DMS153 treated with DMSO at 0.1 percent for 48 hours (cell line): ENCODE results near the gene MSANTD1.
"Not testable (repeated sequence)": the region's sequence is repeated elsewhere in the genome, so short reads cannot be mapped to it uniquely, and the experiment has no call there.

Experiments used
- DNase-seq: peaks from one replicate; lab custom pipeline; 2025; ENCODE audit not compliant: unreplicated experiment; lab: John Stamatoyannopoulos, UW

The MSANTD1 gene

GRCh38 chr4:3287972-3288570, 39.1 kb downstream of the MSANTD1 start:
- no peak for DNase-seq

GRCh38 chr4:3288571-3289094, 39.7 kb downstream of the MSANTD1 start:
- DNase-seq: no peak

- no peak for DNase-seq
These were observed 41.5 kb downstream of the MSANTD1 start for GRCh38 chr4:3290476-3290875.

GRCh38 chr4:3290889-3291321, 41.9 kb downstream of the MSANTD1 start:
- no peak for DNase-seq

DNA sequence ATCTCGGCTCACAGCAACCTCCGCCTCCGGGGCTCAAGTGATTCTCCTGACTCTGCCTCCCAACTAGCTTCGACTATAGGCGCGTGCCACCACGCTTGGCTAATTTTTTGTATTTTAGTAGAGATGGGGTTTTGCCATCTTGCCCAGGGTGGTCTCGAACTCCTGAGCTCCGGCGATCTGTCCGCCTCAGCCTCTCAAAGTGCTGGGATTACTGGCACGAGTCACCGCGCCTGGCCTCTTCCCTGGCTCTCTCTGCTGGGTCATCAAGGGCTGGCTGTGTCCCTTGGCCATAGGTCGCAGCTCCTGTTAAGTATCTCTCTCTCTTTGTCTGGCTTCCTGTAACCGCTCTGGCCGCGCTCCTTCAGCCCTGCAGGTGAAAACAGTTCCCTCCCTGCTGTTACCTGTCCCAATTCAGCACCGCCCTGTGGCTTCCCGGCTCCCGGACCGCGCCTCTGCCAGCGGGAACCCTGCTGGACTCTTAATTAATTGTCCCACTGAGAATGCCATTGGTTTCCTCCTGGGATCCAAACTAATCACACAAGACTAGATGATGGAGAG, 42.5 kb downstream of the MSANTD1 start:
- DNase-seq: peak; percentile 72

DNA sequence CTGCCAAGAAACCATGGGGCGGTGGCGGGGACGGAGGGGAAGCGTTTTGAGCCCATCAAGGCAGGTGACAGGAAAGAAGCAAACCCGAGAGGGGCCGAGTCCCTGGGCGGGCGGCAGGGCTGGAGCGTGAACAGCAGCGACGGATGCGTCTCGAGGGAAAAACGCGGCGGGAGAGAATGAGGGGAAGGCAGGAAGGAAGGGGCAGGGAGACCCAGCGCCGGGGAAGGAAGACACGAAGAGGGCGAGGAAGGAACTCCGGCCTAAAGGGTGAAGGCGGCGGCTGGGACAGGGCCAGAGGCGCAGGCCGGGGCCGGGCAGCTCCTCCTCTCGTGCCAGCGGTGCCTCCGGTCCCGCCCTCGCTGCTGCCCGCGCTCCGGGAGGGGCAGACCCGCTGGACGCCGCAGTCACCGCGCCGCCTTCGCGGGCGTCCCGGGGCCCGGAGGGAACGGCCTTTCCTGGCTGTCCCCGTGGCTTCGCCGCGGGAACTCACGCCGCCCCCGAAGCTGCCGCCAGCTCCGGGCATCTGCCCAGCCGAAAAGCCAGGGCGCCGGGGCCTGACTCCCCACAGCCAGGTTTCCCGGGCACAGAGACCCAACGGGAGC, 43.1 kb downstream of the MSANTD1 start:
- peak; percentile 18 for DNase-seq

GRCh38 chr4:3292571-3293400, 43.8 kb downstream of the MSANTD1 start, which contains the start of gene RGS12:
TSS of gene RGS12 (plus strand) at chr4:3293021. CDS start at chr4:3316171, 23,150 bp downstream.
- DNase-seq: peak; percentile 28

- no peak for DNase-seq
These were observed 44.7 kb downstream of the MSANTD1 start for GRCh38 chr4:3293401-3294391.

GRCh38 chr4:3294401-3295241, 45.7 kb downstream of the MSANTD1 start:
- DNase-seq: no peak

DNA sequence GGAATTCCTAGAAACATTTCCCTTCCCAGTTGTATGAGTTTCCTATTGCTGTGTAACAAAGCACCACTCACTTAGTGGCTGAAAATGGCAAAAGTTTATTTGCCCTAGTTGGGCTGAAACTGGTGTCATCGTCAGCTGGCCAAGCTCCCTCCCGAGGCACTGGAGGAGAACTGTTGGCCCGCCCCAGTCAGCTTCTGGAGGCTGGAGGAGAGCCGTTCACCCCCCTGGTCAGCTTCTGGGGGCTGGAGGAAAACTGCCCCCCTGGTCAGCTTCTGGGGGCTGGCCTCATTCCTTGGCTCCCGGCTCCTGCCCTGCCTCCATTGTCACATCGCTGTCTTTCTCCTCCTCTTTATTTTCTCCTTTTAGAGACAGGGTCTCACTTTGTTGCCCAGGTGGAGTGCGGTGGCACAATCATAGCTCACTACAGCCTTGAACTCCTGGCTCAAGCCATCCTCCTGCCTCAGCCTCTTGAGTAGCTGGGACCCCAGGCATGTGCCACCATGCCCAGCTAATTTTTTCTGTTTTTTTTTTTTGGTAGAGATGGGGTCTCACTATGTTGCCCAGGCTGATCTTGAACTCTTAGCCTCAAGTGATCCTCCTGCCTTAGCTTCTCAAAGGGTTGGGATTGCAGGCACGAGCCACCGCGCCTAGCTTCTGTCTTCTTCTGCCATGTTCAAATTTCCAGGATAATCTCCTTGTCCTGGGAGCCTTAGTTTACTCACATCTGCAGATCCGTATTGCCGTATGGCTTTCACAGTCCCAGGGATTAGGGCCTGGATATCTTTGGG, 47.1 kb downstream of the MSANTD1 start:
- no peak for DNase-seq

DNA sequence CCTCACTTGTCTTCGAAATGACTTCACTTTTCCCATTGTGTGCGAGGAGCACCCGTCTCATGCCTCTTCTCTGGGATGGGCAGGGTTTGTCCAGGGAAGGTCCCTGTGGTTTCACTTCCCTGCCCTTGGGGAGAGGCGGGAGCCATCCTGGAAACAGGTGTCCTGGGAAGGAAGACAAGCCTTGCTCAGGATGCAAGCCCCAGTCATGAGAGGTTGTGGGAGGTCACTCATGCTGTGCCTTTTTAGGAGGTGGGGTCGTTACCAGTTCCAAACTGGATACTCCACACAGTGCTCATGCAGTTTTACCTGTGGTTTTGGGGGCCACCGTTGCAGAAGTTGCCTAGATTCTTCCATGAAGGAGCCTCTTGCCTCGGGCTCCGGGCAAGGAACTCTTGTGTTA, 47.7 kb downstream of the MSANTD1 start:
- DNase-seq: no peak

GRCh38 chr4:3297066-3297859, 48.3 kb downstream of the MSANTD1 start:
- DNase-seq: no peak

DNA sequence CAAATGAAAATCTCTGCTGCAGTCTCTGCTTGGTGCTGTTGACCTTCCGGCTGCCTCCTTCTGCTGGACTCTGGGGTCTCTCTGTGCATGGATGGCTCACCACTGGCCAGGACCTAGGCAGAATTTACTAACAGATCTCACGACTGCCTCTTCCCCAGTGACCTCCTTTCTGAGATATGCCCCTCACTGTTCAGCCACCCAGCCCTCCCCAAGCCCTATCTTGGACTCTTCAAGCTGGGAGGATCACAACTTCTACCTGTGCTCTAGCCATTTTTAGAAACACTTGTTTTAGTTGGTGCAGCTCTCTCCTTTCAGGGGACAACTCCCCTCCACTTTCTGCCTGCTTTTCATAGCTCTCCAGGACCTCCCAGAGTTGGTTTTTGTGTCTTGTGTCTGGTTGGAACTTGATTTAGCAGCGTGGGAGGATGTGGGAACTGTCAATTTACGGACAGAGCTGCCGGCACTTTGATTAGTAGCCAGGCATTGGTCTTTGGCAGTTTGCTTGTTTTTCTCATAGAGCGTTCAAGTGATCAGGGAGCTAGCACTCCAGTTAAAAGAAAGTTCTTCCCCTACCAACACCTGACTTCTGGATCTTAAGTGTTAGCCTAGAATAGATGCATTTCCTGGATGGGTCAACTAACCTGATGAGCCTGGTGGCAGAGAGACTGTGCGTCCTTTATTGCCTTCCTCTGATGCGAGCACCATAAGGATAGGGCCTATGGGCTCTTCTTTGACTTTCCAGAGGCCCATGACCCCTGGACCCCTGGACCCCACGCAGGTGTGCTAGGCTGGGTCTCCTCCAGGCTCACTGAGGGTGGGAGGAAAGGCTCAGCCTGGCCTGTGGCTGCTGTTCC, 50.4 kb downstream of the MSANTD1 start:
- no peak for DNase-seq

- no peak for DNase-seq
These were observed 51.2 kb downstream of the MSANTD1 start for GRCh38 chr4:3299976-3300671.

- DNase-seq: not testable (repeated sequence)
These were observed 51.9 kb downstream of the MSANTD1 start for GRCh38 chr4:3300882-3301281.

DNA sequence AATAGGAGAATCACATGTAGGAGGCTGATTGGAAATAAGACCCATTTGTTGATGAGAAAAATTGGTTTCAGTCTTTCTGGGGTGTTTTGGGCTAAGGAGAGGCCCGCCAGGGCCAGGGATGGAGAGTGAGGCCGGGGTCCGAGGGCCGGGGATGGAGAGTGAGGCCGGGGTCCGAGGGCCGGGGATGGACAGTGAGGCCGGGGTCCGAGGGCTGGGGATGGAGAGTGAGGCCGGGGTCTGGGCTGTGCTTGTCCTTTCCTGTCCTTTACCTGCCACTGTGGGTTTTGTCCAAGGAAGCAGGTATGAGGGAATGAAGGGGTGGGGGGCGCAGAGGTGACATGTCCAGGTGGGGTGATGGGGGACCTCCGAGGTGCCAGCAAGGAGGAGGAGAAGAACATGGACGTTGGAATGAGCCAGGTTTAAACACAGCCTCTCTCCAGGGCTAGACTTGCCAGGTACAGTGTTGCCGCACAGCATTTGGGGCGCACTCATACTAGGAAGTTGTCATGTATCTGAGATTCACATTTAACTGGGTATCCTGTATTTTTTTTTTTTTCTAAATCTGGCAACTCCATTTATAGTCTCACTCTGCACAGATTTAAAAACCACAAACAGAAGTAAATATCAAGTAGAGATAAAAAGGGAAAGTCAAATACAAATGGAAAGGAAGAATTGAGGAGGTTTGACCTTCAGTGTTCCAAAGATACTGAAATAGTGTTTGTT, 52.7 kb downstream of the MSANTD1 start:
- no peak for DNase-seq
